T-helper 2 cell treated with Interferon-gamma antibody and Interleukin-4, amounts not matched to agents 100 ng/mL and 5 ng/mL, for 36 hours (primary cell): ENCODE results near the gene APOC4. TPM values are rescaled to one million over a fixed set of nuclear protein-coding genes. Genes with fewer than 3 reads are reported as not detected.
"Not testable (repeated sequence)": the region's sequence is repeated elsewhere in the genome, so short reads cannot be mapped to it uniquely, and the experiment has no call there.

Experiments used
- intact Hi-C: fragments of 100-400 bp; cut with micrococcal nuclease; formaldehyde crosslinking; loops from one replicate; pipeline ENCODE4 v1.15.1; 2023
- total RNA-seq: library from RNA; stranded (reverse); gene quantifications from 2 replicates; pipeline ENCODE4 v1.2.3, GENCODE V29; 2022

The APOC4 gene
- total RNA-seq, 1 donor from 2014 or later, result not detected

GRCh38 chr19:44955505-44956439 is 13.7 kb downstream of the APOC4 start:
- intact Hi-C loops, result loop anchor here (1.0 to 2.0 kb wide), 3 partner anchors 47 to 83 kb away; partner anchors contain the start of gene CLASRP

- intact Hi-C loops, result no loop called here
These were observed 15.5 kb downstream of the APOC4 start for GRCh38 chr19:44957526-44957925.

- intact Hi-C loops, result no loop called here
These were observed 16.1 kb downstream of the APOC4 start for GRCh38 chr19:44958090-44958489.

- intact Hi-C loops, result no loop called here
These were observed 17.7 kb downstream of the APOC4 start for GRCh38 chr19:44959691-44960090.

- intact Hi-C loops, result no loop called here
These were observed 19.1 kb downstream of the APOC4 start for GRCh38 chr19:44960906-44961728.

GRCh38 chr19:44961821-44962220 is 19.8 kb downstream of the APOC4 start:
- intact Hi-C loops, result no loop called here

- intact Hi-C loops, result no loop called here
These were observed 26.1 kb downstream of the APOC4 start for GRCh38 chr19:44968118-44968517.

GRCh38 chr19:44968670-44969069 is 26.6 kb downstream of the APOC4 start:
- intact Hi-C loops, result no loop called here

- intact Hi-C loops, result no loop called here
These were observed 27.4 kb downstream of the APOC4 start for GRCh38 chr19:44969437-44969836.

- intact Hi-C loops, result not testable (repeated sequence)
These were observed 29.4 kb downstream of the APOC4 start for GRCh38 chr19:44971451-44971850.

GRCh38 chr19:44972802-44973201 is 30.8 kb downstream of the APOC4 start:
- intact Hi-C loops, result no loop called here

- intact Hi-C loops, result no loop called here
These were observed 32.1 kb downstream of the APOC4 start for GRCh38 chr19:44973982-44974735.

GRCh38 chr19:44974857-44975256 is 32.8 kb downstream of the APOC4 start:
- intact Hi-C loops, result no loop called here

GRCh38 chr19:44975444-44975843 is 33.4 kb downstream of the APOC4 start:
- intact Hi-C loops, result no loop called here

- intact Hi-C loops, result no loop called here
These were observed 42.0 kb downstream of the APOC4 start for GRCh38 chr19:44984005-44984404.

- intact Hi-C loops, result no loop called here
These were observed 43.4 kb downstream of the APOC4 start for GRCh38 chr19:44985445-44985844.

- intact Hi-C loops, result no loop called here
These were observed 44.4 kb downstream of the APOC4 start for GRCh38 chr19:44986389-44986788.

- intact Hi-C loops, result no loop called here
These were observed 45.2 kb downstream of the APOC4 start for GRCh38 chr19:44987148-44987675.

- intact Hi-C loops, result no loop called here
These were observed 46.2 kb downstream of the APOC4 start for GRCh38 chr19:44988273-44988672.

GRCh38 chr19:44988896-44989556 is 47.0 kb downstream of the APOC4 start:
- intact Hi-C loops, result loop anchor here (1.0 kb wide), 1 partner anchor 70 kb away; no protein-coding TSS in a partner anchor
